SK-N-SH (cell line): ENCODE results near the gene RYR3. TPM values are rescaled to one million over a fixed set of nuclear protein-coding genes. Genes with fewer than 3 reads are reported as not detected.

Experiments used
- CTCF ChIA-PET: fragments of 300-600, 350-600 bp; formaldehyde crosslinking; extraction: SDS; loops from one replicate; lab custom pipeline; 2021; lab: Yijun Ruan, JAX
- POLR2A ChIA-PET: fragments of 350-600 bp; sonication (Branson Sonifier 250); formaldehyde crosslinking; extraction: SDS; loops from one replicate; lab custom pipeline; 2020; ENCODE audit warnings: antibody characterized with exemption, inconsistent platforms; lab: Yijun Ruan, JAX
- DNase-seq: peaks from one replicate; pipeline ENCODE4 v3.0.0; 2012
- H2AFZ ChIP-seq: fragments of 200-600 bp; sonication (generic); 2 replicates; pipeline ENCODE4 v1.8.1; 2016; ENCODE audit warnings: antibody characterized with exemption, mild to moderate bottlenecking, low read depth
- H3F3A ChIP-seq: fragments of 200-600 bp; sonication (generic); replicated peaks from 2 replicates; pipeline ENCODE3; 2016; ENCODE audit warnings: antibody characterized with exemption, mild to moderate bottlenecking; ENCODE audit not compliant: insufficient read depth
- H3K27ac ChIP-seq, 2 experiments: fragments of 200-500 bp in 1 of 2; fragments of 200-600 bp in 1 of 2; sonication (Bioruptor generic) in 1 of 2; sonication (generic), shearing (Covaris generic) in 1 of 2; 2 replicates each; pipeline versions ENCODE4 v1.5.1 to v1.6.1; 2014 to 2016; ENCODE audit warnings: low read depth in 2 of 2, inconsistent platforms in 1 of 2, low read length in 1 of 2, mild to moderate bottlenecking in 1 of 2, mixed read lengths in 1 of 2
- H3K27me3 ChIP-seq: fragments of 200-600 bp; sonication (generic), shearing (Covaris generic); 2 replicates; pipeline ENCODE4 v1.6.1; 2016; ENCODE audit warnings: mixed run types; ENCODE audit not compliant: insufficient read depth
- H3K36me3 ChIP-seq, 2 experiments: fragments of 200-500 bp in 1 of 2; fragments of 200-600 bp in 1 of 2; sonication (Bioruptor generic) in 1 of 2; sonication (generic) in 1 of 2; replicated peaks in 1 of 2; 2 replicates each; pipeline versions ENCODE3 to v1.5.1; 2014 to 2016; ENCODE audit warnings: low read length in 1 of 2, mild to moderate bottlenecking in 1 of 2; ENCODE audit not compliant: insufficient read depth in 2 of 2, control insufficient read depth in 1 of 2
- H3K4me1 ChIP-seq, 2 experiments: fragments of 200-500 bp in 1 of 2; fragments of 200-600 bp in 1 of 2; sonication (Bioruptor generic) in 1 of 2; sonication (generic), shearing (Covaris generic) in 1 of 2; 2 replicates each; pipeline versions ENCODE4 v1.5.1 to v1.6.1; 2014 to 2016; ENCODE audit warnings: low read depth in 1 of 2, low read length in 1 of 2, mixed run types in 1 of 2; ENCODE audit not compliant: insufficient read depth in 2 of 2, control insufficient read depth in 1 of 2
- H3K4me2 ChIP-seq: fragments of 200-600 bp; sonication (generic), shearing (Covaris generic); 2 replicates; pipeline ENCODE4 v1.6.1; 2017; ENCODE audit warnings: mixed run types
- H3K4me3 ChIP-seq, 2 experiments: fragments of 200-500 bp in 1 of 2; fragments of 200-600 bp in 1 of 2; sonication (Bioruptor generic) in 1 of 2; sonication (generic), shearing (Covaris generic) in 1 of 2; 2 replicates each; pipeline versions ENCODE4 v1.5.1 to v1.8.1; 2014 to 2016; ENCODE audit warnings: low read depth in 2 of 2, inconsistent platforms in 1 of 2, low read length in 1 of 2, mild to moderate bottlenecking in 1 of 2, mixed read lengths in 1 of 2, moderate library complexity in 1 of 2
- H3K79me2 ChIP-seq: fragments of 200-600 bp; sonication (generic); 2 replicates; pipeline ENCODE4 v1.8.1; 2017; ENCODE audit warnings: mild to moderate bottlenecking; ENCODE audit not compliant: insufficient read depth
- H3K9ac ChIP-seq: fragments of 200-600 bp; sonication (generic); 2 replicates; pipeline ENCODE4 v1.6.1; 2017; ENCODE audit warnings: mixed run types
- H3K9me2 ChIP-seq: fragments of 200-600 bp; sonication (generic); 2 replicates; pipeline ENCODE4 v1.6.1; 2017; ENCODE audit warnings: mixed run types
- H3K9me3 ChIP-seq: fragments of 200-600 bp; sonication (generic); 2 replicates; pipeline ENCODE4 v1.6.1; 2017; ENCODE audit warnings: mixed run types, mild to moderate bottlenecking, moderate library complexity
- H4K20me1 ChIP-seq: fragments of 200-600 bp; sonication (generic); 2 replicates; pipeline ENCODE4 v1.6.1; 2017; ENCODE audit warnings: mild to moderate bottlenecking, mixed run types; ENCODE audit not compliant: insufficient read depth
- CHD2 ChIP-seq: fragments of 150-350 bp; IDR thresholded peaks from 2 replicates; pipeline ENCODE4 v1.6.1; 2018; ENCODE audit warnings: low read length; ENCODE audit not compliant: partially characterized antibody
- ELF1 ChIP-seq: IDR thresholded peaks from 2 replicates; pipeline ENCODE4 v1.4.0; 2012
- EP300 ChIP-seq, 2 experiments: IDR thresholded peaks; 2 replicates each; pipeline versions ENCODE4 v1.4.0 to v1.6.1; 2012; ENCODE audit warnings: borderline replicate concordance in 1 of 2, low read depth in 1 of 2, low read length in 1 of 2
- IRF3 ChIP-seq: fragments of 150-350 bp; IDR thresholded peaks from 2 replicates; pipeline ENCODE4 v1.6.1; 2016; ENCODE audit warnings: mild to moderate bottlenecking, low read depth, low read length
- MAX ChIP-seq: IDR thresholded peaks from 2 replicates; pipeline ENCODE4 v1.4.0; 2012; ENCODE audit warnings: low read depth
- MXI1 ChIP-seq: IDR thresholded peaks from 2 replicates; pipeline ENCODE4 v1.6.1; 2012; ENCODE audit warnings: mild to moderate bottlenecking, low read depth, low read length, improper control_type of control experiment
- NFIC ChIP-seq: IDR thresholded peaks from 2 replicates; pipeline ENCODE4 v1.4.0; 2012; ENCODE audit warnings: borderline replicate concordance
- NRF1 ChIP-seq: IDR thresholded peaks from 2 replicates; pipeline ENCODE4 v1.6.1; 2012; ENCODE audit warnings: low read depth, mild to moderate bottlenecking, low read length
- SIN3A ChIP-seq: IDR thresholded peaks from 2 replicates; pipeline ENCODE4 v1.6.1; 2012; ENCODE audit warnings: low read depth, mild to moderate bottlenecking, low read length, moderate library complexity, borderline replicate concordance
- TAF1 ChIP-seq: IDR thresholded peaks from 2 replicates; pipeline ENCODE4 v1.6.1; 2012; ENCODE audit warnings: low read depth, mild to moderate bottlenecking, low read length, moderate library complexity, borderline replicate concordance
- TCF12 ChIP-seq: IDR thresholded peaks from 2 replicates; pipeline ENCODE4 v1.4.0; 2012
- USF1 ChIP-seq: IDR thresholded peaks from 2 replicates; pipeline ENCODE4 v1.4.0; 2012; ENCODE audit warnings: low read depth, borderline replicate concordance
- USF2 ChIP-seq: fragments of 150-350 bp; IDR thresholded peaks from 2 replicates; pipeline ENCODE4 v1.6.1; 2017; ENCODE audit warnings: antibody characterized with exemption, low read length, low read depth, borderline replicate concordance
- YY1 ChIP-seq: IDR thresholded peaks from 2 replicates; pipeline ENCODE4 v1.4.0; 2012; ENCODE audit warnings: low read depth, mild to moderate bottlenecking
- WGBS: methylation state at CpG from one replicate; pipeline ENCODE4 v1.1.6; 2017; ENCODE audit warnings: low lambda C conversion rate; 5-methylcytosine and 5-hydroxymethylcytosine counted together
- polyA plus RNA-seq, 3 experiments: library from polyadenylated mRNA; depleted of rRNA; stranded (reverse); fragments of >200 nt; gene quantifications; 2 replicates each; pipeline ENCODE4 v1.2.3, GENCODE V29; 2012

Gene RYR3
- polyA plus RNA-seq, 1 of the 3 experiments (the other 2 are of a cell fraction), result 0.02 TPM

GRCh38 chr15:33296856-33297255, 13.9 kb upstream of the RYR3 start:
- no peaks in the 10 kb centered on the region for H3K4me1 ChIP-seq
- no peaks in the 10 kb centered on the region for H3K36me3 ChIP-seq
- no peak overlapping the region for H3K27ac ChIP-seq
- no peak overlapping the region for H2AFZ ChIP-seq
- H3F3A ChIP-seq, result no peaks in the 10 kb centered on the region
- CTCF ChIA-PET, result interaction anchor here (0.7 to 10.0 kb wide), 7 partner anchors 13 to 433 kb away, joined by 3 to 182 read pairs (median 4); no protein-coding TSS in a partner anchor
- no peak overlapping the region for H3K4me3 ChIP-seq
- TF ChIP-seq EP300 (IDR thresholded peaks at IDR 0.05; ENCODE audit: borderline replicate concordance in 1 of 2, low read depth in 1 of 2, low read length in 1 of 2), result no peak
- TF ChIP-seq SIN3A, result no peak
- H3K79me2 ChIP-seq, result no peaks in the 10 kb centered on the region
- H3K9me2 ChIP-seq, result no peaks in the 10 kb centered on the region
- no peaks in the 10 kb centered on the region for H3K9me3 ChIP-seq
- 31% methylated on average over 2 of the region's 2 CpGs for WGBS
- POLR2A ChIA-PET, result no interaction called here
- DNase-seq, result no peak
- no peak overlapping the region for H3K9ac ChIP-seq
- no peak overlapping the region for H3K4me2 ChIP-seq
- H4K20me1 ChIP-seq, result no peaks in the 10 kb centered on the region
- H3K27me3 ChIP-seq, result peaks cover 8% of the 10 kb centered on the region; the same call in 1 of the 2 replicates

- DNase-seq, result no peak
- Histone ChIP-seq H2AFZ (no peak overlapping the region), H3K4me1 (no peaks in the 10 kb centered on the region), H3K4me2 (no peak overlapping the region), H3K9ac (no peak overlapping the region), H3K27ac (no peak overlapping the region), H3K9me3 (no peaks in the 10 kb centered on the region), H3F3A (no peaks in the 10 kb centered on the region), H3K79me2 (no peaks in the 10 kb centered on the region), H3K36me3 (no peaks in the 10 kb centered on the region), H3K4me3 (no peak overlapping the region), H4K20me1 (no peaks in the 10 kb centered on the region), H3K9me2 (no peaks in the 10 kb centered on the region), H3K27me3 (peaks cover 8% of the 10 kb centered on the region; the same call in 1 of the 2 replicates)
- WGBS, result 64% methylated on average over 4 of the region's 4 CpGs
- CTCF ChIA-PET, result interaction anchor here (1.0 to 4.0 kb wide), 3 partner anchors 11 to 402 kb away, joined by 3 to 17 read pairs (median 8); no protein-coding TSS in a partner anchor
- POLR2A ChIA-PET, result no interaction called here
- TF ChIP-seq EP300 (IDR thresholded peaks at IDR 0.05; ENCODE audit: borderline replicate concordance in 1 of 2, low read depth in 1 of 2, low read length in 1 of 2) (no peak), USF2 (no peak), USF1 (no peak), NFIC (no peak), YY1 (no peak), NRF1 (no peak), MXI1 (no peak), SIN3A (no peak), IRF3 (no peak), CHD2 (no peak), TAF1 (no peak), ELF1 (no peak), TCF12 (no peak), MAX (no peak)
Measured at GRCh38 chr15:33298631-33299030, 12.1 kb upstream of the RYR3 start.
